Measurements from ENCODE around the gene KRT84. TPM values are rescaled to one million over a fixed set of nuclear protein-coding genes. Genes with fewer than 3 reads are reported as not detected.

KRT84 gene, protein sequence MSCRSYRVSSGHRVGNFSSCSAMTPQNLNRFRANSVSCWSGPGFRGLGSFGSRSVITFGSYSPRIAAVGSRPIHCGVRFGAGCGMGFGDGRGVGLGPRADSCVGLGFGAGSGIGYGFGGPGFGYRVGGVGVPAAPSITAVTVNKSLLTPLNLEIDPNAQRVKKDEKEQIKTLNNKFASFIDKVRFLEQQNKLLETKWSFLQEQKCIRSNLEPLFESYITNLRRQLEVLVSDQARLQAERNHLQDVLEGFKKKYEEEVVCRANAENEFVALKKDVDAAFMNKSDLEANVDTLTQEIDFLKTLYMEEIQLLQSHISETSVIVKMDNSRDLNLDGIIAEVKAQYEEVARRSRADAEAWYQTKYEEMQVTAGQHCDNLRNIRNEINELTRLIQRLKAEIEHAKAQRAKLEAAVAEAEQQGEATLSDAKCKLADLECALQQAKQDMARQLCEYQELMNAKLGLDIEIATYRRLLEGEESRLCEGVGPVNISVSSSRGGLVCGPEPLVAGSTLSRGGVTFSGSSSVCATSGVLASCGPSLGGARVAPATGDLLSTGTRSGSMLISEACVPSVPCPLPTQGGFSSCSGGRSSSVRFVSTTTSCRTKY
- polyA plus RNA-seq, result not detected

DNA sequence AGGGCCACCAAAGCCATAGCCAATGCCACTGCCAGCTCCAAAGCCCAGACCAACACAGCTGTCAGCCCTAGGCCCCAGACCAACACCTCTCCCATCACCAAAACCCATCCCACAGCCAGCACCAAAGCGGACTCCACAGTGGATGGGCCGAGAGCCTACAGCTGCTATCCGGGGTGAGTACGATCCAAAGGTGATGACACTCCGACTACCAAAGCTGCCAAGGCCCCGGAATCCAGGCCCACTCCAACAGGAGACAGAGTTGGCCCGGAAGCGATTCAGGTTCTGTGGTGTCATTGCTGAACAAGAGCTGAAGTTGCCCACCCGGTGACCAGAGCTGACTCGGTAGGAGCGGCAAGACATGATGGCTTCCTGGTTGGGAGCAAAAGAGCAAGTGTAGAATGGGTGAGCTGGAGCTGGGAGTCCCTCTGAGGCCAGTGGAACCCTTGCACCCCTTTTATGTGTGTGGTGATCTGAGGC is at the start of gene KRT84:
Gene KRT84, minus strand, starts transcription at position 427 of the 477 bp plus-strand sequence. Its CDS starts 67 bp downstream, at position 360.
- WGBS, 3 donors, result 96 to 97% (median 97%) methylated on average over 11 of the region's 11 CpGs

DNA sequence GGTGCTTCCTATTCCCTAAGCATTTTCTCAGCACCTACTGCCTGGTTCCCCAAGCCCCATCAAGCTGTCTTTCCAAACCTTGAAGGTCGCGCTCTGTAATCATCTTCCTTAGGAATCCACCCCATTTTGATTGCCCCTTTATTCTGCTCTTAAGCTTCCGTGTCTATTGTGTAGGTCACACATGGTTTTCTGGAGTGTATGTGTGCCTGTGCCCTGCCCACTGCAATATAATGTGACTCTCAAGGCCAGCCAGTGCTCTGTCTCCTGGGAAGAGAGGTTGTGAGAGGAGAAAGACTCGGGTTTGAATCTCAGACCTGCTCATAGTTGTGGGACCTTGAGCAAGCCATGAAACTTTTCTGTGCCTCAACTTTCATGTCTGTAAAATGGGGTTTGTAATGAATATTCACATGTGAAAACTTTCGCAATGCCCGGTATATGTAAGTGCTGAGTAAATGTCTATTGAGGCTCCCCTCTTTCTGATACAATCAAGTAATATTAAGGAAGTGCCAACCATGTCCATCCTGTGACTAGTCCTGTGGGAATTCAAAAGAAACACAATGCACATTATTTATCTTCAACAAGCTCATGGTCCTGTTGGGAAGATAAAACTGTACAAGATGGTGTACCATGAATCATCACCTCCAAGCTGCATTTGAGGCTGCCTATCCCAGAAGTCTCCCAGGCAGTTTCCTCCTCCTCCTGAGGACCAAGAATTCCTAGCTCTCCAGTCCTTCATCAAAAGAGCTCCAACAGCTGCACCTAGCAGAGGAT is 49.5 kb upstream of the KRT84 start:
- no peak overlapping the region for H3K27ac ChIP-seq (ENCODE audit: low read depth, low read length)
- 89 to 93% (median 90%) methylated on average over 6 of the region's 6 CpGs for WGBS, 3 donors

More for the DNA sequence above, at the start of gene KRT84:
- no peak within 1 kb of the TSS for H3K27ac ChIP-seq (ENCODE audit: low read depth, low read length)

DNA sequence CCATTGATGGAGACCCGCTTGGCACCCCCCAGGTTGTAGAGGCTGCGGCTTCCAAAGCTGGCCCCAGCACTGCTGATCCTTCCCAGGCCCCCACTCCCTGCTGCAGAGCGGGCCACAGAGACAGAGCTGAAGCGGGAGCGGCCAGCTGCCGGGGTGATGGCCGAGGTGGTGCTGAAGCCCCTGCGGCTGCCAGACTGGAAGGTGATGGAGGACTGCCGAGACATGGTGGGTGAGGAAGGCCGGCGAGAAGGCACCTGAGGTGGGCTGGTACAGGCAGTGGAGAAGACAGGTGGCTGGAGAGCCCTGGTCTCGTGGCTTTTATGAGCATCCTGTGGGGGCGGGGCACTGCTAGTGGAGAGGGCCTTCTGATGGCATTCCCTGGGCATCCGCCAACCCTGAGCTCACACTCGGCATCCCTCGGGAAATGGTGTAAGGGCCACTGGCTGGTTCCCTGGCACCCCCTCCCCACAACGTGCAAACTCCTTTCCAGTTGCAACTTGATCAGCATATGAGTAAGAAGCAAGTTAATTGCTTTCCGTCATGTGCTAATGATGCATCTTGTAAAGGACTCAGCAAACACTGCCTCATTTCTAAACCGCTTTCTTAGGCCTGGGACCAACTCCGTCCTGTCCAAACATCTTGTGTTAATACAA is 48.8 kb upstream of the KRT84 start, which contains the start of gene KRT75:
Gene KRT75, minus strand, starts transcription at position 291 of the 653 bp plus-strand sequence. Its CDS starts 67 bp downstream, at position 224.
- 80 to 88% (median 86%) methylated on average over 19 to 20 of the region's 20 CpGs for WGBS, 3 donors
- H3K27ac ChIP-seq (ENCODE audit: low read depth, low read length), result no peak within 1 kb of the TSS

DNA sequence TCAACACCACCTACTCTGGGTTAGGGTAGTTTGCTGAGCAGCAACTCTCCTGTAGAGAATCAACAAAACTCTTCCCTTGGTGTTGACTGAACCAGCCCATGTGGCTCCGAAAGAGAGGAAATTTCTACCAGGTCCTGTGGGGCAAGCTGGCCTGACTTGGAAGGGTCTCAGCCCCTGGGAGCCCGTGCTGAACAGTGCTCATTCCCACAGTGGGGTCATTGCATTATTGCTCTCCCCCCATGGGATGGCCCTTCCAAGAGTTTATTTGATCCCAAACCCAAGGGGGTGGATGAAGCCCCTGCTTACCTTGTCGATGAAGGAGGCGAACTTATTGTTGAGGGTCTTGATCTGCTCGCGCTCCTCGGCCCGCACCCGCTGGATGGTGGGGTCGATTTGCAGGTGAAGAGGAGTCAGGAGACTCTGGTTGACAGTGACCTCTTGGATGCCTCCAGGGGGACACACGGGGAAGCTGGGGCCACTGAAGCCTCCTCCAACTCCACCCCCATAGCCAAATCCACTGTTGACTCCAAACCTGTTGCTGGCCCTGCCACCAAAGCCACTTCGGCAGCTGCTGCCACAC is 48.1 kb upstream of the KRT84 start:
- WGBS, 3 donors, result 90 to 93% (median 93%) methylated on average over 12 of the region's 12 CpGs
- no peak overlapping the region for H3K27ac ChIP-seq (ENCODE audit: low read depth, low read length)

DNA sequence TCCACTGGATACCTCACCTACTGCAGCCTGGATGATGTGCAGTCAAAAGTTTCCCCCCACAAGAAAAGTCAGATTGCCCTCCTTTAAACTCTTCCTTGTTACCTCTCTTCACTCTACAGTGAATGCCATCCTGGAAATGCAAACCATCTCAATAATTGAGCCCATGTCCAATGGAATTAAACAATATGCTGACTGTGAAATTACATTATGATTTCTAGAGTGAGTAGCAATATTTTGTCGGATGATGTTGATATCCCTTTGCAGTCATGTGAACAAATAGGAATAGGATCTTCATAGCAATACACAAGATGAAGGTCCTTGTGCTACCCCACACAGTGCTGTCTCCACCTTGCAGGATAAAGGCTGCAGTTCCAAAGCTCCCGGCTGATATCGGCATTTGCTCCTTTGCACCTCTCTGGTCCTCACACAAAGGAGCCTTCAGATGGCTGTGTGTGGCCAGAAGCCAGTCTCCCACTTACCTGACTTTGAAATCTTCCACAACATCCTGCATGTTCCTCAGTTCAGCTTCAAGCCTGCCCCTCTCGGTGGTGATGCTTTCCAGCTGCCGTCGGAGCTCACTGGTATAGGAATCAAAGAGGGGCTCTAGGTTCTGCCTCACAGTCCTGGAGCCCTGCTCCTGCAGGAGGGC is 47.2 kb upstream of the KRT84 start:
- WGBS, 3 donors, result 81 to 86% (median 83%) methylated on average over 6 of the region's 6 CpGs
- no peak overlapping the region for H3K27ac ChIP-seq (ENCODE audit: low read depth, low read length)

GRCh38 chr12:52428121-52428520 is 42.7 kb upstream of the KRT84 start:
- H3K27ac ChIP-seq (ENCODE audit: low read depth, low read length), result no peak overlapping the region
- 83 to 89% (median 85%) methylated on average over 10 of the region's 10 CpGs for WGBS, 3 donors

DNA sequence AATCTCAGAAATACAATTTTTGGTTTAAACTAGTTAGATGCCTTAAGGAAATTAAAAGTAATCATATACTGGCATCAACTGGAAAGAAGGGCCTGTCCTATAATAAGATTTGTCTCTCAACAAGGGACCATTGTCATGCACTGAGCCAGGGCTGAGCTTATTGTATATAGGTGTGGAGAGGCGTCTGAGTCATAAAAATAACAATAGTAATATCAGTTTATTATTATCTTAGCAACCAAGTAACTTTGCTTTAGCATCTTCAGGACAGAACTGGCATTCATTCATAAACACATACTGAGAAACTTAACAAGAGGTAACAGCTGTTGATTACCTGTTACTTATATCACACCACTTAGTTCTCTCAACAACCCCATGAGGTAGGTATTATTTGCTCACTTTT is 41.6 kb upstream of the KRT84 start:
- no peak overlapping the region for H3K27ac ChIP-seq (ENCODE audit: low read depth, low read length)
- WGBS, 3 donors, result 83 to 97% (median 87%) methylated on average over 1 of the region's 1 CpG

- no peak overlapping the region for H3K27ac ChIP-seq (ENCODE audit: low read depth, low read length)
- WGBS, 3 donors, result 88 to 95% (median 94%) methylated on average over 2 of the region's 2 CpGs
Observed at GRCh38 chr12:52426034-52426433, 40.6 kb upstream of the KRT84 start.

GRCh38 chr12:52425466-52425865 is 40.0 kb upstream of the KRT84 start:
- WGBS, 3 donors, result 85 to 90% (median 85%) methylated on average over 5 of the region's 5 CpGs
- H3K27ac ChIP-seq (ENCODE audit: low read depth, low read length), result no peak overlapping the region

DNA sequence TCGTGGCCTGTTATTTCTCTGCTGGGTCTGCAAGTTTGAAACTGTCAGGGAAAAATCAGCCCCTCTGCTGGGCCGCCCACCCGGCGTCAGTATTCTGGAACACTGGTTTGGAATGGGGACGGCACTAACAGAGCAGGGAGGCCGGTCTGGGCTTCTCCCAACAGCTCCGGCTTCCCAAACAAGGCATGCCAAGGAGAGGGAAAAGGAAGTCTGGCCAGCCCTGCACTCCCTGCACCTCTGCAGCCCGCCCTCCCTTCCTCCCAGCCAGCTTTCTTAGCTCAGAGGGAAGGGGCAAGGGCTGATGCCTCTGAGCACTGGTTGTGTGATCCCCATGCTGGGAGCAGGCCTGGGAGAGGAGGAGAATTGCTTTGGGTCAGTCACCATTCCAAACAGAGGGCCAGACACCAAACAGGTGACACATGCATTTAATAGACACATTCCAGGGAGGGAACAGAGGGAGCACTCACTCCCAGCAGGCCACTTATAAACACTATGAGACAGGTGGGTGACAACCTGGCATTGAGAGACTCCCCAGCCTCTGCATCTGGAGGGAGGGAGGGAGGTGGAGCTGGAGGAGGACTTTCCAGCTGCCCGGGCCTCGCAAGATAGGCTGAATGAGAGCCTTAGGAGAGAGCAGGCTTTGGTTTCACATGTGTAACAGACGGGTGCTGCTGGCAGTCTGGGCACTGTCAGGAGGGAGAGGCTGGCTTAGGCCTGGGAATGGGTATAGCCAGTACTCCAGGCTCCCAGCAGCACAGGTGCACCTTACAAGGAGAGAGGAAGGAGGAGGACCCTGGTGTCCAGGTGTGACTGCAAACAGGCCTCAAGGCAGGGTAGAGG is 38.4 kb upstream of the KRT84 start:
- no peak overlapping the region for H3K27ac ChIP-seq (ENCODE audit: low read depth, low read length)
- WGBS, 3 donors, result 42 to 64% (median 53%) methylated on average over 11 of the region's 11 CpGs

GRCh38 chr12:52423035-52423434 is 37.6 kb upstream of the KRT84 start:
- WGBS, 3 donors, result 47 to 73% (median 49%) methylated on average over 6 of the region's 6 CpGs
- H3K27ac ChIP-seq (ENCODE audit: low read depth, low read length), result no peak overlapping the region

DNA sequence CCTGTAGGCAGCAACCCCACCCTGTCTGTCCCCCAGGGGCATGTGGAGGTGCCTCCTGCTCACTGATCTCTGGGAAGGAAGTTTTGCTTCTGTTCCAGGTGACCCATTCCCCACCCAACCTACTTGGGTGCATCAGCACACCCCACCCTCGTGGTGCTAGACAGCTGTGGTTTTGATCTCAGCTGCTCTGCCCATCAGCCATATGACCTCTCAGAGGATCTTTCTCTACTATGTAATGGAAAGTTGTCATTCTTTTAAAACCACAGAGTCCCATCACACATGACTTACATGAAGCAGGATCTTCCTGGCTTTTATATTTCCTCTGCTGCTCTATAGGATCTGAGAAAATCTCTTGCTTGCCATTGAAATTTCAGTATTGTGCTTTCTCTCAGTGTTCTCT is 34.2 kb upstream of the KRT84 start:
- no peak overlapping the region for H3K27ac ChIP-seq (ENCODE audit: low read depth, low read length)
- WGBS, 3 donors, result 53 to 80% (median 56%) methylated on average over 1 of the region's 1 CpG

GRCh38 chr12:52418576-52419110 is 33.2 kb upstream of the KRT84 start:
- 85 to 89% (median 86%) methylated on average over 4 of the region's 4 CpGs for WGBS, 3 donors
- no peak overlapping the region for H3K27ac ChIP-seq (ENCODE audit: low read depth, low read length)

- WGBS, 3 donors, result 73 to 91% (median 82%) methylated on average over 2 of the region's 2 CpGs
- no peak overlapping the region for H3K27ac ChIP-seq (ENCODE audit: low read depth, low read length)
Observed at GRCh38 chr12:52417740-52418139, 32.3 kb upstream of the KRT84 start.

- WGBS, 3 donors, result 51 to 84% (median 66%) methylated on average over 1 of the region's 1 CpG
- H3K27ac ChIP-seq (ENCODE audit: low read depth, low read length), result no peak overlapping the region
Observed at GRCh38 chr12:52416795-52417194, 31.3 kb upstream of the KRT84 start.

- H3K27ac ChIP-seq (ENCODE audit: low read depth, low read length), result no peak overlapping the region
Observed at GRCh38 chr12:52415870-52416750, 30.7 kb upstream of the KRT84 start.

More at GRCh38 chr12:52415870-52416750, 30.7 kb upstream of the KRT84 start:
- WGBS, 3 donors, result 68 to 69% (median 68%) methylated on average over 10 of the region's 10 CpGs

Measured in adipose tissue (tissue), 3 donors.